SK-N-SH (cell line): ENCODE results near the gene GTF2F2. TPM values are rescaled to one million over a fixed set of nuclear protein-coding genes. Genes with fewer than 3 reads are reported as not detected.
A peak's percentile ranks its signal among the peaks of the same experiment; 100 is the strongest.

Experiments
- CTCF ChIA-PET: fragments of 300-600, 350-600 bp; formaldehyde crosslinking; extraction: SDS; loops from one replicate; lab custom pipeline; 2021; lab: Yijun Ruan, JAX
- POLR2A ChIA-PET: fragments of 350-600 bp; sonication (Branson Sonifier 250); formaldehyde crosslinking; extraction: SDS; loops from one replicate; lab custom pipeline; 2020; ENCODE audit warnings: antibody characterized with exemption, inconsistent platforms; lab: Yijun Ruan, JAX
- DNase-seq: peaks from one replicate; pipeline ENCODE4 v3.0.0; 2012
- H2AFZ ChIP-seq: fragments of 200-600 bp; sonication (generic); 2 replicates; pipeline ENCODE4 v1.8.1; 2016; ENCODE audit warnings: antibody characterized with exemption, mild to moderate bottlenecking, low read depth
- H3F3A ChIP-seq: fragments of 200-600 bp; sonication (generic); replicated peaks from 2 replicates; pipeline ENCODE3; 2016; ENCODE audit warnings: antibody characterized with exemption, mild to moderate bottlenecking; ENCODE audit not compliant: insufficient read depth
- H3K27ac ChIP-seq, 2 experiments: fragments of 200-500 bp in 1 of 2; fragments of 200-600 bp in 1 of 2; sonication (Bioruptor generic) in 1 of 2; sonication (generic), shearing (Covaris generic) in 1 of 2; 2 replicates each; pipeline versions ENCODE4 v1.5.1 to v1.6.1; 2014 to 2016; ENCODE audit warnings: low read depth in 2 of 2, inconsistent platforms in 1 of 2, low read length in 1 of 2, mild to moderate bottlenecking in 1 of 2, mixed read lengths in 1 of 2
- H3K27me3 ChIP-seq: fragments of 200-600 bp; sonication (generic), shearing (Covaris generic); 2 replicates; pipeline ENCODE4 v1.6.1; 2016; ENCODE audit warnings: mixed run types; ENCODE audit not compliant: insufficient read depth
- H3K36me3 ChIP-seq, 2 experiments: fragments of 200-500 bp in 1 of 2; fragments of 200-600 bp in 1 of 2; sonication (Bioruptor generic) in 1 of 2; sonication (generic) in 1 of 2; replicated peaks in 1 of 2; 2 replicates each; pipeline versions ENCODE3 to v1.5.1; 2014 to 2016; ENCODE audit warnings: low read length in 1 of 2, mild to moderate bottlenecking in 1 of 2; ENCODE audit not compliant: insufficient read depth in 2 of 2, control insufficient read depth in 1 of 2
- H3K4me1 ChIP-seq, 2 experiments: fragments of 200-500 bp in 1 of 2; fragments of 200-600 bp in 1 of 2; sonication (Bioruptor generic) in 1 of 2; sonication (generic), shearing (Covaris generic) in 1 of 2; 2 replicates each; pipeline versions ENCODE4 v1.5.1 to v1.6.1; 2014 to 2016; ENCODE audit warnings: low read depth in 1 of 2, low read length in 1 of 2, mixed run types in 1 of 2; ENCODE audit not compliant: insufficient read depth in 2 of 2, control insufficient read depth in 1 of 2
- H3K4me2 ChIP-seq: fragments of 200-600 bp; sonication (generic), shearing (Covaris generic); 2 replicates; pipeline ENCODE4 v1.6.1; 2017; ENCODE audit warnings: mixed run types
- H3K4me3 ChIP-seq, 2 experiments: fragments of 200-500 bp in 1 of 2; fragments of 200-600 bp in 1 of 2; sonication (Bioruptor generic) in 1 of 2; sonication (generic), shearing (Covaris generic) in 1 of 2; 2 replicates each; pipeline versions ENCODE4 v1.5.1 to v1.8.1; 2014 to 2016; ENCODE audit warnings: low read depth in 2 of 2, inconsistent platforms in 1 of 2, low read length in 1 of 2, mild to moderate bottlenecking in 1 of 2, mixed read lengths in 1 of 2, moderate library complexity in 1 of 2
- H3K79me2 ChIP-seq: fragments of 200-600 bp; sonication (generic); 2 replicates; pipeline ENCODE4 v1.8.1; 2017; ENCODE audit warnings: mild to moderate bottlenecking; ENCODE audit not compliant: insufficient read depth
- H3K9ac ChIP-seq: fragments of 200-600 bp; sonication (generic); 2 replicates; pipeline ENCODE4 v1.6.1; 2017; ENCODE audit warnings: mixed run types
- H3K9me2 ChIP-seq: fragments of 200-600 bp; sonication (generic); 2 replicates; pipeline ENCODE4 v1.6.1; 2017; ENCODE audit warnings: mixed run types
- H3K9me3 ChIP-seq: fragments of 200-600 bp; sonication (generic); 2 replicates; pipeline ENCODE4 v1.6.1; 2017; ENCODE audit warnings: mixed run types, mild to moderate bottlenecking, moderate library complexity
- H4K20me1 ChIP-seq: fragments of 200-600 bp; sonication (generic); 2 replicates; pipeline ENCODE4 v1.6.1; 2017; ENCODE audit warnings: mild to moderate bottlenecking, mixed run types; ENCODE audit not compliant: insufficient read depth
- CHD2 ChIP-seq: fragments of 150-350 bp; IDR thresholded peaks from 2 replicates; pipeline ENCODE4 v1.6.1; 2018; ENCODE audit warnings: low read length; ENCODE audit not compliant: partially characterized antibody
- ELF1 ChIP-seq: IDR thresholded peaks from 2 replicates; pipeline ENCODE4 v1.4.0; 2012
- EP300 ChIP-seq, 2 experiments: IDR thresholded peaks; 2 replicates each; pipeline versions ENCODE4 v1.4.0 to v1.6.1; 2012; ENCODE audit warnings: borderline replicate concordance in 1 of 2, low read depth in 1 of 2, low read length in 1 of 2
- EZH2phosphoT487 ChIP-seq: fragments of 200-600 bp; sonication (generic); IDR thresholded peaks from 2 replicates; pipeline ENCODE4 v1.6.1; 2017; ENCODE audit warnings: low read depth, mixed run types, mild to moderate bottlenecking, antibody characterized with exemption, moderate library complexity, borderline replicate concordance
- FOSL2 ChIP-seq: IDR thresholded peaks from 2 replicates; pipeline ENCODE4 v1.4.0; 2012; ENCODE audit warnings: low read depth, mild to moderate bottlenecking, moderate library complexity, borderline replicate concordance
- JUND ChIP-seq: IDR thresholded peaks from 2 replicates; pipeline ENCODE4 v1.4.0; 2012
- NFIC ChIP-seq: IDR thresholded peaks from 2 replicates; pipeline ENCODE4 v1.4.0; 2012; ENCODE audit warnings: borderline replicate concordance
- PBX3 ChIP-seq: IDR thresholded peaks from 2 replicates; pipeline ENCODE4; 2012
- POLR2AphosphoS5 ChIP-seq: IDR thresholded peaks from 2 replicates; pipeline ENCODE4 v1.6.1; 2012; ENCODE audit warnings: low read depth, low read length
- RAD21 ChIP-seq: IDR thresholded peaks from 2 replicates; pipeline ENCODE4 v1.6.1; 2012; ENCODE audit warnings: mild to moderate bottlenecking, low read length
- RCOR1 ChIP-seq: fragments of 150-350 bp; IDR thresholded peaks from 2 replicates; pipeline ENCODE4 v1.6.1; 2017; ENCODE audit warnings: antibody characterized with exemption, low read length
- RXRA ChIP-seq: IDR thresholded peaks from 2 replicates; pipeline ENCODE4 v1.4.0; 2012; ENCODE audit warnings: low read depth, mild to moderate bottlenecking, borderline replicate concordance
- TAF1 ChIP-seq: IDR thresholded peaks from 2 replicates; pipeline ENCODE4 v1.6.1; 2012; ENCODE audit warnings: low read depth, mild to moderate bottlenecking, low read length, moderate library complexity, borderline replicate concordance
- TEAD4 ChIP-seq: IDR thresholded peaks from 2 replicates; pipeline ENCODE4 v1.4.0; 2012; ENCODE audit warnings: mild to moderate bottlenecking, borderline replicate concordance; ENCODE audit not compliant: insufficient read depth
- USF1 ChIP-seq: IDR thresholded peaks from 2 replicates; pipeline ENCODE4 v1.4.0; 2012; ENCODE audit warnings: low read depth, borderline replicate concordance
- YY1 ChIP-seq: IDR thresholded peaks from 2 replicates; pipeline ENCODE4 v1.4.0; 2012; ENCODE audit warnings: low read depth, mild to moderate bottlenecking
- ZBTB33 ChIP-seq: IDR thresholded peaks from 2 replicates; pipeline ENCODE4 v1.4.0; 2012; ENCODE audit warnings: low read depth, borderline replicate concordance
- WGBS: methylation state at CpG from one replicate; pipeline ENCODE4 v1.1.6; 2017; ENCODE audit warnings: low lambda C conversion rate; 5-methylcytosine and 5-hydroxymethylcytosine counted together
- polyA plus RNA-seq, 3 experiments: library from polyadenylated mRNA; depleted of rRNA; stranded (reverse); fragments of >200 nt; gene quantifications; 2 replicates each; pipeline ENCODE4 v1.2.3, GENCODE V29; 2012
- TF ChIP-seq, protein P1 (sequence below): fragments of 150-350 bp; IDR thresholded peaks from 2 replicates; pipeline ENCODE4 v1.6.1; 2016; ENCODE audit warnings: mild to moderate bottlenecking, low read depth, low read length

GTF2F2 gene
- polyA plus RNA-seq, 1 of the 3 experiments (the other 2 are of a cell fraction), result 24.2 TPM

GRCh38 chr13:45216193-45216592, 95.9 kb downstream of the GTF2F2 start:
- H3K27me3 ChIP-seq, result no peaks in the 10 kb centered on the region
- H3F3A ChIP-seq, result peaks cover 15% of the 10 kb centered on the region
- H4K20me1 ChIP-seq, result no peaks in the 10 kb centered on the region
- TF ChIP-seq YY1 (no peak), ZBTB33 (no peak), EP300 (IDR thresholded peaks at IDR 0.05; ENCODE audit: borderline replicate concordance in 1 of 2, low read depth in 1 of 2, low read length in 1 of 2) (no peak), FOSL2 (no peak), TEAD4 (no peak), TAF1 (no peak), RXRA (no peak), RCOR1 (no peak), PBX3 (no peak), JUND (no peak), CHD2 (no peak), EZH2phosphoT487 (no peak), ELF1 (no peak)
- TF ChIP-seq, protein P1, sequence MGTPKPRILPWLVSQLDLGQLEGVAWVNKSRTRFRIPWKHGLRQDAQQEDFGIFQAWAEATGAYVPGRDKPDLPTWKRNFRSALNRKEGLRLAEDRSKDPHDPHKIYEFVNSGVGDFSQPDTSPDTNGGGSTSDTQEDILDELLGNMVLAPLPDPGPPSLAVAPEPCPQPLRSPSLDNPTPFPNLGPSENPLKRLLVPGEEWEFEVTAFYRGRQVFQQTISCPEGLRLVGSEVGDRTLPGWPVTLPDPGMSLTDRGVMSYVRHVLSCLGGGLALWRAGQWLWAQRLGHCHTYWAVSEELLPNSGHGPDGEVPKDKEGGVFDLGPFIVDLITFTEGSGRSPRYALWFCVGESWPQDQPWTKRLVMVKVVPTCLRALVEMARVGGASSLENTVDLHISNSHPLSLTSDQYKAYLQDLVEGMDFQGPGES, result no peak
- H3K36me3 ChIP-seq, result peaks cover 0 to 7% of the 10 kb centered on the region in 2 experiments
- no peak overlapping the region for H3K27ac ChIP-seq
- H3K4me3 ChIP-seq, result no peak overlapping the region
- no peaks in the 10 kb centered on the region for H3K9me3 ChIP-seq
- no peak for DNase-seq
- peaks cover 9% of the 10 kb centered on the region; the same call in 1 of the 2 replicates for H3K79me2 ChIP-seq
- no peak overlapping the region for H3K4me2 ChIP-seq
- H3K9me2 ChIP-seq, result no peaks in the 10 kb centered on the region
- POLR2A ChIA-PET, result no interaction called here
- 89% methylated on average over 4 of the region's 4 CpGs for WGBS
- H3K9ac ChIP-seq, result no peak overlapping the region
- peaks cover 3 to 30% of the 10 kb centered on the region in 2 experiments; a peak in 3 of 4 replicates for H3K4me1 ChIP-seq
- H2AFZ ChIP-seq, result no peak overlapping the region
- CTCF ChIA-PET, result no interaction called here

GRCh38 chr13:45218689-45219088, 98.4 kb downstream of the GTF2F2 start:
- peaks cover 15% of the 10 kb centered on the region for H3F3A ChIP-seq
- ChIA-PET CTCF (interaction anchor here (0.7 to 1.0 kb wide), 2 partner anchors 26 to 40 kb away, joined by 3 read pairs; no protein-coding TSS in a partner anchor), POLR2A (no interaction called here)
- no peaks in the 10 kb centered on the region for H3K9me2 ChIP-seq
- H3K27ac ChIP-seq, result peak overlapping the region in 1 of 2 experiments; percentile 38; a peak in 3 of 4 replicates
- TF ChIP-seq RAD21 (no peak), POLR2AphosphoS5 (no peak), PBX3 (no peak), TAF1 (no peak), RXRA (no peak), CHD2 (no peak), TEAD4 (no peak), EZH2phosphoT487 (no peak), NFIC (no peak), USF1 (no peak), JUND (no peak)
- H3K27me3 ChIP-seq, result no peaks in the 10 kb centered on the region
- H3K4me3 ChIP-seq, result no peak overlapping the region
- DNase-seq, result no peak
- H3K4me2 ChIP-seq, result no peak overlapping the region
- 95% methylated on average over 1 of the region's 1 CpG for WGBS
- no peak overlapping the region for H2AFZ ChIP-seq
- H4K20me1 ChIP-seq, result no peaks in the 10 kb centered on the region
- H3K36me3 ChIP-seq, result peaks cover 0 to 6% of the 10 kb centered on the region in 2 experiments
- peaks cover 15% of the 10 kb centered on the region; the same call in 1 of the 2 replicates for H3K79me2 ChIP-seq
- H3K9me3 ChIP-seq, result no peaks in the 10 kb centered on the region
- H3K4me1 ChIP-seq, result peaks cover 3 to 32% of the 10 kb centered on the region in 2 experiments; a peak in 3 of 4 replicates
- no peak overlapping the region for H3K9ac ChIP-seq
